Activated CD8-positive, alpha-beta memory T cell treated with anti-CD3 and anti-CD28 coated beads for 24 hours (primary cell): ENCODE results near the gene FCN2.

Source experiments
- DNase-seq: peaks from one replicate; pipeline ENCODE4 v3.0.0-alpha.2; 2020

Gene FCN2

DNA sequence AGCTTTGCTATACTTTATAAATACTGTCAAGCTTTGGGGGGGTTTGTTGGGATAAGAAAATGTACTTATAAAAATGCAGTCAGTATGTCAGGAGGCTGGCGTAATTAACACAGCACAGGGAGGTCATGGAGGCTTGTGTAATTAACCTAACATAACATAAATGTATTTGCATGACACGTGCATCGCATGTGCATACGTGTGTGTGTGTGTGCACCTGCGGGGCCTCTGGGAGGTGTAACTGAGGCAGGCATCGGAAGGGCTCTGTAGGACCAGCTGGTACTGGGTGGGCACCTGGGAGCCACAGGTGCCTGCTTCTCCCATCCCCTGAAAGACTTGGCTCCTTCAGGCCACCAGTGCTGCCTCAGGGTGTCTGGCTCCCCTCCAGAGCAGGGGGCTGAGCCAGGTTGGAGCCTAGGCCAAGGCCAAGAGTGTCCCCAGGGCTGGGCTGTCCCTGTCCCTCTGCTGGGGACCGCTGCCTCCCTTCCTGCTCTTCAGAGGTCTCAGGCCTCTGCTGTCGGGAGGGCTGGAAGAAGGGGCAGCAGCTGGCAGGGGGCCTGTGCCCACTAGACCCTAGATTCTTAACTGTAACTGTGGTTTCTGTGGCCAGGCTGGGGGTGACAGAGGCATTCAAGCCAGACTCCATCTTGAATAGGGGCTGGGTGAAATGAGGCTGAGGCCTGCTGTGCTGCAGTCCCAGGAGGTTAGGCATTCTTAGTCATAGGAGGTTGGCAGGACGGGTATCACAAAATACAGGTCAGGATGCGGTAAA is 9.0 kb downstream of the FCN2 start:
- DNase-seq = peak; percentile 41

- no peak for DNase-seq
These were observed 9.5 kb downstream of the FCN2 start for GRCh38 chr9:134890155-134890495.

DNA sequence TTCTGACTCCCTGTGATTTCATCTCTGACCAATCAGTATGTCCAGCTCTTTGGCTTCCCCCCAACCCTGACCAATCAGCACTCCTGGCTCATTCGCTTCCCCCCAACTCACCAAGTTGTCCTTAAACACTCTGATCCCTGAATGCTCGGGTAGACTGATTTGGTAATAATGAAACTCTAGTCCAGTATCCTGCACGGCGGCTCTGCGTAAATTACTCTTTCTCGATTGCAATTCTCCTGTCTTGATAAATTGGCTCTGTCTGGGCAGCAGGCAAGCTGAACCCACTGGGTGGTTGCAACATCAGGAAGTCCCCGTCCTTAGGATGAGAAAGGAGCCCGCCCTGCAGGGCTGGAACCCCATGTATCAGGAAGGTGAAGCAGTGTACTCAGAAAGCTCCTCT is 10.4 kb downstream of the FCN2 start:
- DNase-seq = peak; percentile 35

DNA sequence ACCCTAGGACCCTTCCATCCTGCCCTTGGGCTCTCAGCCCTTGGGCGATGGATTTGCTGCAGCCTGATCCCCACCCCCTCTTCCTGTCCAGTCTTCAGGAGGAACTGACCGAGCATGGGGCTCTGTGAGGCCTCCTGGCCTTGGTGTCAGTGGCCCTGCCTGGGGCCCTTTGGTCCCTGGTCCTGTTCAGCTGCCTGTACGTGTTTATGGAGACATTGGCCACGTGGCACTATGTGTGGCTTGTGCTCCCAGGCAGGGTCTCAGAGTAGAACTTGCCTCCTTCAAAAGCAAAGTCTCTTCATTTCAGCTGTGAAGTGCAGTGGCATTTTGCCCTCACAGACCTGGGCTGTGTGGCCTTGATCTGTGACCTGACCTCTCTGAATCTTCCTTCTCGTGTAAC is 11.1 kb downstream of the FCN2 start:
- DNase-seq = no peak

DNA sequence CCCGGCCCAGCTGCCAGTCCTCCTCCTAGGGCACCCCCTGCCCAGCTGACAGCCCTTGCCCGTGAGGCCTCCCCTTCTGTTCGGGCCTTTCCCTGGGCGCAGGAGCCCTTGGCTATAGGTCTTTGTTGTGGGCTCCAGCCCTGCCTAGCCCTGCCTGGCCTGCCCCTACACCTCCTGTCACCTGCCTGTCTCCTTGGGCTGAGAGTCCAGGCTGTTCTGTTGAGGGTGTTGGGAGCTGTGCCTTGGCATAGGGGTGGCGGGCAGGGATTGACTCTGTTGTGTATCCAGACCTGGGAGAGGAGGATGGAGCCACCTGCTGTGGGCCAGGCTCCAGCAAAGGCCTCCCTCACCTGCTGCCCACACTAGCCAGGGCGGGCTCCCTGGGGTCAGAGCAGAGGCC is 11.6 kb downstream of the FCN2 start:
- DNase-seq = peak; percentile 46

GRCh38 chr9:134892820-134893420 is 12.3 kb downstream of the FCN2 start:
- DNase-seq = no peak

GRCh38 chr9:134894136-134894860 is 13.7 kb downstream of the FCN2 start:
- DNase-seq = no peak

GRCh38 chr9:134895097-134895496 is 14.5 kb downstream of the FCN2 start:
- DNase-seq = peak; percentile 21

GRCh38 chr9:134895567-134895907 is 14.9 kb downstream of the FCN2 start:
- no peak for DNase-seq

DNA sequence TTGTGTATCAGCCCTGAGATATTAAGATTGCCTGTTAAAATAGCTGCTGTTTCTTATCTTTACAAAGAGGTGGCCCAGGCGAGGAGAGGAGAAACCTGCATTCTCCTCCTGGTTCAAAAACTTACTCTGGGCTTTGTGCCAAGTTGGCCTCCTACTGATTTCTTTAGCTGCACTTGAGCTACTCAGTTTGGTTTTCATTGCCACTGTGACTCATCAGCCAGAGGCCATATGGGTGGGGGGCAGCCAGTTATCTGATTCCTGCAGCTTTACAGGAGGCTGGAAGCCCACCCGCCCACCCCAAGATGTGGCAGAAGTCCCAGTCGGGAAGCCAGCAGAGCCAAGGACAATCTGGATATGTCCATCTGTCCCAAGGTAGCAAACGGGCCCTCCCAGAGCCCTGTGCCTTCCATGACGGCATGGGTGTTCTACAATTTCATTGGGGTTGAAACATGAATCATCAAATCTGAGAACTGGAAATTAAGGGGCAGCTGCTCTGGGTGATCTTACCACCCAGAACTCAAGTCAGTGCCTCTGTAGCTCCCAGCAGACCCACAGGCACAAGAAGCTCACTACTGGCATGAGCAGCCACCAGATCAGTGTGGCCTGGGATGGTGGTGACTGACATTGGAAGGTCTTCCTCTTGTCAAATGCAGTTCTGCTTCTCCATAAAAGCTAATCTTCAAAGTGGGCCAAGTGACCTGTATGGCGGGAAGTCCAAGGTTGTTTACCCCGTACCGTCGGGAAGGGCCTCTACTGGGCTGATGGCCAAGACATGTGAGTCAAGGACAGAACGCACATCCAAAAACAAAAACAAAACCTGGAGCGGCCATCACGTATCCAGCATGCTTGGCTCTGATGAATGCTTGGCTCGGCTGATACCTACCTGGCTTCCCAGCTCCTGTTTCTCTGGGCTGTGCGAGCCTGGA is 15.6 kb downstream of the FCN2 start:
- peak; percentile 35 for DNase-seq

GRCh38 chr9:134896834-134897583 is 16.4 kb downstream of the FCN2 start:
- DNase-seq = no peak

DNA sequence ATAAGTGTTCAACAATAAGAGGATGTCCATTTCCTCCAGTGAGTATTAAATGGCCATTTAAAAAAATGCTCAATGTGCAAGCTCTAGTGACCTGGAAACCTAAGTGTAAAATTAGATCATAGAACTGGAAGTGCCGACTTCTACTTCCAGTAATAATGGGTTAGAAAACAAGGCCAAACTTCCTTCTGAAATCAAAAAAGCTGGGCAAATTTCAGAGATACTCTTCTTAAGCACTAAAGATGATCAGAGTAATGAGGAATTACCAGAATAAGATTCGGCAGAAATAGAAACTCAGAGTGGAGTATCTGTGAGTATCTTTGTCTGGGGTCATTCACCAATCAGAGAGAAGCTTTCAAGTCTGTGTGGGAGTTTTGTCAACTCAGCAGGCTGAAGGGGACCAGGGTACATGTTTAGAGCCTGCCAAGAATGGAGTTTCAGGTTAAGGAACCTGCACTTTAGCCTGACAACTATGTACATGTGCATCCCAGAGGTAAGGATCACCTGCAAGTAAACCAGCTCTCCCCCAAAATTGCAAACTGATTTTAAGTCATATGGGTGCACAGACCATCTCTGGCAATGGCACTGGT is 17.1 kb downstream of the FCN2 start:
- no peak for DNase-seq

GRCh38 chr9:134898319-134898718 is 17.7 kb downstream of the FCN2 start:
- peak; percentile 11 for DNase-seq

DNA sequence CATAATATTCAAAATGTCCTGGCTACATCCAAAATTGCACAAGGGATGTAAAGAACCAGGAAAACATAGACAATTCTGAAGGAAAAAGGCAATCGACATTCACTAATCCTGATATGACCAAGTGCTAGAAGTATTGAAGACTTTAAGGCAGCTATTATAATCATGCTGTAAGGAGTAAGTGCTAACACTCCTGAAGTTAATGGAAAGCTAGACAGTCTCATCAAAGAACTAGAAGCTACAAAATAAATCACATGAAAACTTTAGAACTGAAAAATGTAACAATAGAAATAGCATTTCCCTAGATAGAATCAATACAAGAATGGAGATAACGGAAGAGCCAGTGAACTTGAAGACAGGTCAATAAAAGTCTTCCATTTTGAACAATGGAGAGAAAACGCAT is 18.6 kb downstream of the FCN2 start:
- DNase-seq = no peak

DNA sequence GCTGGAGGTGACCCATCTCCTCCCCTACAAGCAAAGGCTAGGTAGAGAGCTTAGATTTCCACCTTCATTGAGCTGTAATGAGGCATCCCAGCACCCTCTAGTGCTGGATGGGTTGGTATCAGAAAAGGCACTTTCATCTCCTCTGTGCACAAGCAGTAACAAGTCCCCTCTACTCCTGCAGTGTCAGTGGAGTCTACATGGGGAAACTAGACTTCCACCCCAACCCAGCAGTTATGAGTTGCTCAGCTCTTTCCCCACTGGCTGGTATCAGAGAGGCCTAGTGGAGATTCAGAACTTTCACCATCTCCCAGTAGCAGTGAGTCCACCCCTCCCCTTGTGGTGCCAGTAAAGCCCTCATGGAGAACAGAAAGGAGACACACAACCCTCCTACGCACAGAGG is 19.2 kb downstream of the FCN2 start:
- peak; percentile 17 for DNase-seq

DNA sequence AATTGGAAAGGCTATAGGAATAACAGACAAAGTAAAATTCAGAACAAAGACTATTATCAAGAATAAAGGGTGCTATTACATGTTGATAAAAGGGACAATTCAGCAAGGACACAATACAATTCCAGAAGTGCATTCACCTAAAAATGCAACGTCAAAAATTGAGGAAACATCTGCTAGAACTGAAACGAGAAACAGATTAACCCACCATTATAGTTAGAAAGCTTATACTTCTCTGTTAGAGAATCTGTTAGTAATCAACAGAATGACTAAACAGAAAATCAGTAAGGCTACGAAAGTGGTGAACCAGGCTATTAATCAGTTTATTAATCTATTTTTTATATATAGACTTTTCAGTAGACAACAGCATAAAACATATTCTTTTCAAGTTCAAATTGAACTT is 22.3 kb downstream of the FCN2 start:
- no peak for DNase-seq

- DNase-seq = peak; percentile 41
These were observed 28.1 kb downstream of the FCN2 start for GRCh38 chr9:134908524-134909309.

GRCh38 chr9:134909511-134910481 is 29.2 kb downstream of the FCN2 start:
- DNase-seq = peak; percentile 30

DNA sequence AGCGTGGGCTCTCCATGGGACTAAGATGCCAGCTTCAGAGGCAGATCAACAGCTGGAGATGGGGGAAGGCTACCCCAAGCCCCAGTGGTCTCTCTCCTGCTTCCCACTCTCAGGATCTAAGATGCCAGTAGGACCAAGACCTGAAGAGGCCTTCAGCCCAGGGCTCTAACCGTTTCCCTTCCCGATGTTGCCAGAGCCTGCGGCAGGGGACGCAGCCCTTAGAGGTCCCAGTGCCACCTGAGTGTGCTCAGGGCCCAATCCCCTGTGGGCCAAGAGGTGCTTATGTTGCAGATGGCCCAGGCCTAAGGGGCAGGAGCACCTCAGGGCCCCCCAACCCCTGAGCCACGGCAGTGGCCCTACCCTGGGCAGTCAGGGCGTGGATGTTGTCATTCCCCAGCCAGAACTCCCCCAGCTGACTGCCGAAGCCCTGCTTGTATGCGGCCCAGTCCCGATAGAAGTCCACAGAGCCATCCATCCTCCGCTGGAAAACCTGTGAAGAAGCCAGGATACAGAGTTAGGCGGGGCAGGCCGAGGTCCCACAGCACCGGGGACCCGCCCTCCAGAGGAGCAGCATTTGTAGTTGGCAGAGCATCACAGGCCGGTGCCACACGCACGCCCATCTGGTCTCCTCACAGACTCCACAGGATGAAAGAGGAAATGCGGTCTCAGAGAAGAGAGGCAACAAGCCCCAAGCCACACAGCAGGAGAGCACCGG is 31.7 kb downstream of the FCN2 start:
- DNase-seq = peak; percentile 32
